ENCODE data around the gene MMP14. TPM values are rescaled to one million over a fixed set of nuclear protein-coding genes. Genes with fewer than 3 reads are reported as not detected.
"Not testable (repeated sequence)": the region's sequence is repeated elsewhere in the genome, so short reads cannot be mapped to it uniquely, and the experiment has no call there.

Gene MMP14
- total RNA-seq, 1 experiment from 2014 or later, result 98.7 TPM

GRCh38 chr14:22805235-22805634, 31.1 kb upstream of the MMP14 start:
- not testable (repeated sequence) for H3K9me3 ChIP-seq (replicated peaks); H3K27me3 ChIP-seq; H3K36me3 ChIP-seq; H3K4me3 ChIP-seq; DNase-seq; H3K27ac ChIP-seq; H3K4me1 ChIP-seq

- no peak for DNase-seq
- H3K27me3 ChIP-seq, result no peaks in the 10 kb centered on the region
- H3K9me3 ChIP-seq (replicated peaks), result no peaks in the 10 kb centered on the region
- H3K4me3 ChIP-seq, result no peak overlapping the region
- H3K36me3 ChIP-seq, result peaks cover 4% of the 10 kb centered on the region
- no peak overlapping the region for H3K27ac ChIP-seq
- no peaks in the 10 kb centered on the region for H3K4me1 ChIP-seq
These were observed 28.8 kb upstream of the MMP14 start for GRCh38 chr14:22807432-22808087.

- Histone ChIP-seq H3K27me3 (no peaks in the 10 kb centered on the region), H3K36me3 (peaks cover 4% of the 10 kb centered on the region), H3K27ac (no peak overlapping the region), H3K4me3 (no peak overlapping the region), H3K4me1 (no peaks in the 10 kb centered on the region), H3K9me3 (replicated peaks) (no peaks in the 10 kb centered on the region)
- no peak for DNase-seq
These were observed 27.8 kb upstream of the MMP14 start for GRCh38 chr14:22808388-22809209.

GRCh38 chr14:22811722-22812121, 24.7 kb upstream of the MMP14 start:
- no peak for DNase-seq

GRCh38 chr14:22812744-22813143, 23.6 kb upstream of the MMP14 start:
- peaks cover 10% of the 10 kb centered on the region for H3K4me1 ChIP-seq
- H3K36me3 ChIP-seq, result peaks cover 4% of the 10 kb centered on the region; the same call in 1 of the 2 replicates
- no peak for DNase-seq
- H3K27ac ChIP-seq, result no peak overlapping the region
- no peaks in the 10 kb centered on the region for H3K9me3 ChIP-seq (replicated peaks)
- no peaks in the 10 kb centered on the region for H3K27me3 ChIP-seq
- H3K4me3 ChIP-seq, result no peak overlapping the region

More at GRCh38 chr14:22811722-22812121, 24.7 kb upstream of the MMP14 start:
- Histone ChIP-seq H3K4me1 (peaks cover 10% of the 10 kb centered on the region), H3K36me3 (peaks cover 4% of the 10 kb centered on the region; the same call in 1 of the 2 replicates), H3K27me3 (no peaks in the 10 kb centered on the region), H3K4me3 (no peak overlapping the region), H3K9me3 (replicated peaks) (no peaks in the 10 kb centered on the region), H3K27ac (no peak overlapping the region)

DNA sequence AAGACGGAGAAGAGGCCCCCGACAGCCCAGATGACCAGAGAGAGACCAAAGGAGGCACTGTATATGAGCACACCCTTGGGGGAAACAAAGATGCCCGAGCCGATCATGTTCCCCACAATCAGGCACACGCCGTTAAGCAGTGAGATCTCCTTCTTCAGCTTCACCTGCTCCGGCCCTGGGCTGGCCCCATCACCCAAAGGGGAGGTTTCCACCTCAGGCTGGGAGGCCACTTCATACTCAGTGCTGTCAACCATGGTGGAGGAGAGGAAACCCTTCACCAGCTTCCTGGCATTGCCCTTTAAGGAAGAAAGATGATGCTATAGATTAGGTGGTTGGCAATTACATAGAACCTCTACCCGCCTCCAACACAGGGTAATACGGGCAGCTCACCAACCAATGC, 23.2 kb upstream of the MMP14 start:
- H3K4me3 ChIP-seq, result no peak overlapping the region
- peaks cover 4% of the 10 kb centered on the region; the same call in 1 of the 2 replicates for H3K36me3 ChIP-seq
- H3K9me3 ChIP-seq (replicated peaks), result no peaks in the 10 kb centered on the region
- H3K27me3 ChIP-seq, result no peaks in the 10 kb centered on the region
- H3K27ac ChIP-seq, result no peak overlapping the region
- peaks cover 10% of the 10 kb centered on the region for H3K4me1 ChIP-seq
- no peak for DNase-seq

DNA sequence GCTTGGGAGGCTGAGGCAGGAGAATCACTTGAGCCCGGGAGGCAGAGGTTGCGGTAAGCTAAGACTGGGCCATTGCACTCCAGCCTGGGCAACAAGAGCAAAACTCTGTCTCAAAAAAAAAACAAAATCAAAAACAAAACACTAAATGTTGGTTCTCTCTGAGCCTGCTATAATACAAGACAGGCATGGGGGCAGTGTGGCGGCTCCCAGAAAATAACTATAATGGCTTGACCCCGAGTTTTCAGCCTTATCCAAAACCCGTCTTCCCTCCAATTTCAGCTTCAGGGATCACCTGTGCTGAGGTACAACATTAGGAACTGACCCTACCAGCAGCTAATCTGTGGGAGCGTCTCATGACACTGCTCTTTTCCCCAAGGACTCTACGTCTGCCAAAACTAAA, 22.0 kb upstream of the MMP14 start:
- Histone ChIP-seq H3K4me3 (peak overlapping the region; percentile 55), H3K36me3 (0 out of 2 replicates have a peak, but pooled peaks cover 4% of the 10 kb centered on the region), H3K27ac (peak overlapping the region; percentile 93), H3K27me3 (no peaks in the 10 kb centered on the region), H3K4me1 (peaks cover 18% of the 10 kb centered on the region), H3K9me3 (replicated peaks) (no peaks in the 10 kb centered on the region)
- DNase-seq, result no peak

- Histone ChIP-seq H3K4me3 (peak within 1 kb of the TSS; percentile 55), H3K36me3 (no peaks in the 10 kb centered on the region), H3K27me3 (no peaks in the 10 kb centered on the region), H3K4me1 (peaks cover 23% of the 10 kb centered on the region), H3K27ac (peak within 1 kb of the TSS; percentile 93), H3K9me3 (replicated peaks) (no peaks in the 10 kb centered on the region)
- DNase-seq, result peak; percentile 89 to 93
These were observed 21.3 kb upstream of the MMP14 start, which contains the start of gene SLC7A7 for GRCh38 chr14:22814941-22815713. Gene SLC7A7, minus strand, starts transcription at chr14:22815435. Its CDS starts 2,037 bp downstream, at chr14:22813398.

DNA sequence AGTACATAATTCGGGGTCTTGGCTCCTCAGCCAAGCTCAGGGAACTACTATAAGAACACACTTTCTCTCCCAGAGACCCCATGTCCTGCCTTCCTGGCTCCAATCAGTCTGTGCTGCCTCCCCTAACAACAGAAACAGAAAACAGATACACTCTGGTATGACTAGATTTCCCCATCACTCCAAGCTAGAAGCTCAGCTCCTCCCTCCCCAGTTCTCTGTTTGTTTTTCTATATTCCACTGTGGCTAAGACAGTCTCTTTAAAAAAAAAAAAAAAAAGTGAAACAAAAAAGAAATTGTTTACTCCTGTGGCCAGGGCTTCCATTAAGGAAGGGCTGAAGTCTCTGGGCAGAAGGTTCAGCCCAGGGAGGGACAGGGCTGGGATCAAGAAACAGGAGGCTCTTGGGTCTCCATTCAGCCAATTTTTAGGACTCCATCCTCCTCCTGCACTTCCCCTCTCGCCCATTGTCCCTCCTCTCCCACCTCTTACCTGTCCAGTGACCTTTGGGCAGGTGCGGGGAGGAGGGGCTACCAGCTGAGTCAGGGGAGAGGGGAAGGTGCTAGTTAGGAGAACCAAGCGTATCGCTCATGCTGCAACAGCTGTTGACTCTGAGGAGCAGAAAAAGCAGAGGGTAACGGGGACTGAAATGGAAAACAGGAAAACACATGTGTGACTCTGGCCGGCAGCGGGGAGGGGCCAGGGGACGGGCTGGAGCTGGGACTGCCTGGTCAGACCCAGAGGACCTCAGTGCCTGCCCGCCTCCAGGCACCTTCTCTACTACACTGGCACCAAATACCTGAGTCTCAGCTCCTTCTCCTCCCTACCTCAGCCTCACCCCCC, 17.0 kb upstream of the MMP14 start:
- no peaks in the 10 kb centered on the region for H3K9me3 ChIP-seq (replicated peaks)
- H3K4me1 ChIP-seq, result peaks cover 48% of the 10 kb centered on the region
- no peaks in the 10 kb centered on the region for H3K36me3 ChIP-seq
- H3K27me3 ChIP-seq, result no peaks in the 10 kb centered on the region
- H3K4me3 ChIP-seq, result peak overlapping the region; percentile 36
- H3K27ac ChIP-seq, result peak overlapping the region; percentile 92
- peak; percentile 85 to 89 for DNase-seq

GRCh38 chr14:22820731-22821130, 15.7 kb upstream of the MMP14 start:
- peak; percentile 87 to 90 for DNase-seq
- H3K4me1 ChIP-seq, result peaks cover 49% of the 10 kb centered on the region
- H3K27me3 ChIP-seq, result no peaks in the 10 kb centered on the region
- H3K9me3 ChIP-seq (replicated peaks), result no peaks in the 10 kb centered on the region
- peak overlapping the region; percentile 92 for H3K27ac ChIP-seq
- no peak overlapping the region for H3K4me3 ChIP-seq
- H3K36me3 ChIP-seq, result no peaks in the 10 kb centered on the region

DNA sequence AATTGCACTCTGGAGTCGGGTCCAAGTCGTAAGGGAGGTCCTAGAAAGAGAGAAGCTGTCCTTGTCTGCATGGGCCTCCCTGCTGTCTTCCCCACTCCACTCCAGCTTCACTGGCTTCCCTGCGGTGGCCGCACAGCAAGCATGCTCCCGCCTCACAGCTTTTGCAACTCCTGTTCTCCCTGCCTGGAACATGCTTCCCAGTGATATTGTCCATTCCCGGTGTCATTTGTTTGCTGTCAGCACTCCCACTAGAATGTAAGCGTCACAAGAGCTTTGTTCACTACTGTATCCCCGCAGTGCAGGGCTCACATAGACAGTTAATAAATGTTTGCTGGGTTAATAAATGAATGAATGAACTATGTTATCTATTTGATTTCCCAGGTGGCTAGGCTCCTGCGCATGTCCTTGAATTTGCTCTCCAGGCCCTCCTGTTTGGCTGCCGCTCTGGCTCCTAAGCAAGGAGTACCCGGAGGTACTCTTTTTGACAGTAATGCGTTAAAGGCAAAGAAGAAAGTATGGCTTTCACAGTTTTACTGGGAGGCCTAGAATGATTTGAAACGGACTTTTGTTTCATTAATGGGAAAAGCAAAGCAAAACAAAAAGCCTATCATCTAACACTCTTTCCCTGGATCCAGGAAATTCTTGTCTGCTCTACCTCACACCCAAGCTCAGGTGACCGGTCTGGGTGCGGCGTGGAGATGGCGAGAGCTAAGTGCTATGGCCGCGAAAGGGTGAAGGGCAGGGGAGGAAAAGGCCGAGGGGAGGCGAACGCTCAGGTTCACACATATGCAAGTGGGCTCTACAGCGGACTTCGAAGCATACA, 15.0 kb upstream of the MMP14 start:
- Histone ChIP-seq H3K9me3 (replicated peaks) (no peaks in the 10 kb centered on the region), H3K27me3 (no peaks in the 10 kb centered on the region), H3K4me3 (no peak overlapping the region), H3K27ac (peak overlapping the region; percentile 92), H3K36me3 (no peaks in the 10 kb centered on the region), H3K4me1 (peaks cover 45% of the 10 kb centered on the region)
- DNase-seq, result peak; percentile 85 to 86

DNA sequence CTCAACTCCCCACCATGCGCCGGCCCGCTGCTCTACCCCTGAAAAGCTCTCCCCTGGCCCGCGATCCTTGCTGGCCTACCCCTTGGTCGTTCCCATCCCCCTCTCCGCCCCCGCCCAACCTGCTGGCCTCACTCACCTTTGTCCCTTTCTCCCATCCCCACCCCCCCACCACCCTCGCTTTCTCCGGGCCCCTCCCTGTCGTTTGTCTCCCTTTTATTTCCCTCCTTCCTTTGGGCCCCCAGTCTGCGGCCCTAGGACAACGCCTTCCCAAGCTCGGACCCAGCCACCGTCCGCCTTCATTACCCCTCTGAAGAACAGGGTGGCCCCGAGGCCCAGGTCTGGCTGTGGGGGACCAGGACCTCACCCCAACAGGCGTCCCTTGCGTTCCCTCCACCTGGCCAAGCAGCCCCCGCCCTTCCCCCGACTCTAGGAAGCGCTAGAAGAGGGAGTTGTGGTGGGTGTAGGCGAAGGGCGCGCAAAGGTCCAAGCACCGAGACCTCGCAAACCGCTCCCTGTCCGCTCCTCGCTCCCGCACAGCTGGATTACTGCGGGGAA, 14.3 kb upstream of the MMP14 start:
- no peaks in the 10 kb centered on the region for H3K27me3 ChIP-seq
- H3K36me3 ChIP-seq, result no peaks in the 10 kb centered on the region
- peak overlapping the region; percentile 92 for H3K27ac ChIP-seq
- DNase-seq, result no peak
- H3K4me1 ChIP-seq, result peaks cover 45% of the 10 kb centered on the region
- no peaks in the 10 kb centered on the region for H3K9me3 ChIP-seq (replicated peaks)
- no peak overlapping the region for H3K4me3 ChIP-seq

- H3K36me3 ChIP-seq, result no peaks in the 10 kb centered on the region
- peak overlapping the region; percentile 33 for H3K4me3 ChIP-seq
- H3K27ac ChIP-seq, result peak overlapping the region; percentile 92
- H3K4me1 ChIP-seq, result peaks cover 45% of the 10 kb centered on the region
- no peaks in the 10 kb centered on the region for H3K27me3 ChIP-seq
- no peaks in the 10 kb centered on the region for H3K9me3 ChIP-seq (replicated peaks)
- peak; percentile 72 to 82 for DNase-seq
These were observed 13.8 kb upstream of the MMP14 start for GRCh38 chr14:22822571-22823098.

All from SJCRH30 (cell line).